Activated CD4-positive, alpha-beta T cell treated with anti-CD3 and anti-CD28 coated beads, Interleukin-2, amount 10 ng/mL, durations not matched to agents 24 days and 14 days (primary cell): ENCODE results near the gene CD300H. TPM values are rescaled to one million over a fixed set of nuclear protein-coding genes. Genes with fewer than 3 reads are reported as not detected.

Source experiments
- DNase-seq: peaks from one replicate; pipeline ENCODE4 v3.0.0; 2022
- H3K27ac Mint-ChIP-seq: one replicate; pipeline ENCODE4 v1.8.0; 2022; ENCODE audit warnings: mild to moderate bottlenecking, mixed read lengths
- H3K27me3 Mint-ChIP-seq: one replicate; pipeline ENCODE4 v1.8.0; 2022; ENCODE audit warnings: mixed read lengths
- H3K36me3 Mint-ChIP-seq: one replicate; pipeline ENCODE4 v1.8.0; 2022; ENCODE audit warnings: low read depth, mild to moderate bottlenecking, mixed read lengths
- H3K4me1 Mint-ChIP-seq: one replicate; pipeline ENCODE4 v1.8.0; 2021; ENCODE audit warnings: mixed read lengths
- H3K4me3 Mint-ChIP-seq: one replicate; pipeline ENCODE4 v1.8.0; 2022; ENCODE audit warnings: mild to moderate bottlenecking, moderate library complexity, mixed read lengths
- H3K9me3 Mint-ChIP-seq: one replicate; pipeline ENCODE4 v1.8.0; 2021; ENCODE audit warnings: mixed read lengths
- intact Hi-C: fragments of 100-400 bp; cut with micrococcal nuclease; formaldehyde crosslinking; loops from one replicate; pipeline ENCODE4 v1.15.1; 2023
- total RNA-seq: library from RNA; stranded (reverse); gene quantifications from 2 replicates; pipeline ENCODE4 v1.2.3, GENCODE V29; 2022

CD300H gene
- total RNA-seq, 1 donor from 2014 or later, result not detected

DNA sequence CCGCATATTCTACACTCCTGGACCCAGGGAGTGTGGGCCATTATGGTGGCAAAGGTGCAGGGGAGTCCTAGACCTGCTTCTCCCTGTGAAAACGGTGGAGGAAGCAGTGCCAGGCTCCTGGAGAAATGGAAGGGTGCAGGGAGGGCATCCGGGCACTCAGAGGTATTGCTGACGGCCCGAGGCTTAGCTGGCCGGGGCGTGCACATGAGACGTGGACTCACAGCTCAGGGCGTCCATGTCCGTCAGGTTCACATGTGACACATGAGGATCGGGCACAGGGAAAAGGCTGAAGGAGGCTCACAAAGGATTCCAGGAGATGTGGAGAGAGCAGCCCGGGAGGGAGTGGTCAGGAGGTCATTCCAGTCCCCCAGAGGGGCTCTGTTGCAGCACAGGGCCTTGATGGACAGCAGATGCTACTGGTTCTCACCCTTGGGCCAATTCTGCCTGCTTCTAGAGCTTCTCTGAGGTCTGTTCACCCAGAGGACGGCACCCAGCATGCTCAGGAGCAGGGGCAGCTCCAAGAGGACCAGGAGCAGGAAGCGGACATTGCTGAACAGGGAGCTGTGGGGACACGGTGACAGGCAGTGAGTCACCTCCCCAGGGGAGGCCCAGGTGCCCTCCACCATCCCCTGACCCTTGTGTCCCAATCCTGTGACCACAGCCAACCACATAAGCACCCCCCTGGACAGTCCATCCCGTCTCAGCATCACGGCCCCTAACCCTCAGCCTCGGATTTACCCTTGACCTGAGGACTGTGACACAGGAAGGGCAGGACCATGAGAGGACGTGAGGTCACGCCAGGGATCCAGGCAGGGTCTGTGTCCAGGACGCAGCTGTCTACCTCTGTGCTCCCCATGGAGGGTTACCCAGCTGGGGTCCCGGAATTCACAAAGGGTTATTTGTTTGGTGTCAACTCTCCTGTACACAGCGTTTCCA is 25.9 kb downstream of the CD300H start:
- no peak for DNase-seq

DNA sequence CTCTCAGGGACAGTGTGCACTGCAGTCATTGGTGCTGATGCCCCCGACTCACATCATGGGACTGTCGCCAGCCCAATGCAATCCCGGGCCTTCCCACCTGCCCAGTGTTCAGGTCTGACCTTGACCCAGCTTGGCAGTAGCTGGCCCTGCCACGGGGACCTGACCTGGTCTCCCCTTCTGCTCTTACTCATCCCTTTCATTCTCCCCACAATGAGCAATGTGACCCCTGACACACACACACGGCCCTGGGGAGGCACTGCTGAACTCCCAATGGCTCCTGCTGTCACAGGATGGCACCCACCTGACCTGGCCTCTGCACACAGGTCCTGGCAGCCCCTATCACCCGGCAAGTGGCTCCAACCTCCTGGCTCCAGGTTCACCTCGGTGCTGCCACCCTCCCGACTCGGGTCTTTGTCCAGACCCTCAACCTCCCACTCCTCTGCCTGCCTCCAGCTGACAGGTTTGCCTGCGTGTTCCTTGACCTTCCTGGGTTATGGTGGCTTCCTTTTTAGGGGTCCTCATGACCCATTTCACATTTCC is 28.0 kb downstream of the CD300H start:
- peaks cover 24% of the 10 kb centered on the region for H3K27me3 Mint-ChIP-seq
- H3K9me3 Mint-ChIP-seq, result no peaks in the 10 kb centered on the region
- no peaks in the 10 kb centered on the region for H3K36me3 Mint-ChIP-seq
- no peak overlapping the region for H3K27ac Mint-ChIP-seq
- intact Hi-C loops, result no loop called here
- no peaks in the 10 kb centered on the region for H3K4me1 Mint-ChIP-seq
- no peak overlapping the region for H3K4me3 Mint-ChIP-seq
- no peak for DNase-seq

More for the DNA sequence above, 25.9 kb downstream of the CD300H start:
- Mint-ChIP-seq H3K36me3 (no peaks in the 10 kb centered on the region), H3K4me3 (no peak overlapping the region), H3K27ac (no peak overlapping the region), H3K27me3 (peaks cover 20% of the 10 kb centered on the region), H3K4me1 (peaks cover 6% of the 10 kb centered on the region), H3K9me3 (no peaks in the 10 kb centered on the region)
- intact Hi-C loops, result no loop called here

GRCh38 chr17:74536890-74537289 is 30.4 kb downstream of the CD300H start:
- no peaks in the 10 kb centered on the region for H3K36me3 Mint-ChIP-seq
- H3K4me1 Mint-ChIP-seq, result peaks cover 5% of the 10 kb centered on the region
- no peaks in the 10 kb centered on the region for H3K9me3 Mint-ChIP-seq
- H3K4me3 Mint-ChIP-seq, result no peak overlapping the region
- peaks cover 39% of the 10 kb centered on the region for H3K27me3 Mint-ChIP-seq
- H3K27ac Mint-ChIP-seq, result no peak overlapping the region
- DNase-seq, result no peak
- intact Hi-C loops, result no loop called here

- Mint-ChIP-seq H3K27ac (no peak overlapping the region), H3K9me3 (no peaks in the 10 kb centered on the region), H3K4me1 (peaks cover 5% of the 10 kb centered on the region), H3K4me3 (no peak overlapping the region), H3K36me3 (no peaks in the 10 kb centered on the region), H3K27me3 (peaks cover 35% of the 10 kb centered on the region)
- intact Hi-C loops, result no loop called here
- no peak for DNase-seq
Observed at GRCh38 chr17:74532115-74532514, 35.2 kb downstream of the CD300H start.

DNA sequence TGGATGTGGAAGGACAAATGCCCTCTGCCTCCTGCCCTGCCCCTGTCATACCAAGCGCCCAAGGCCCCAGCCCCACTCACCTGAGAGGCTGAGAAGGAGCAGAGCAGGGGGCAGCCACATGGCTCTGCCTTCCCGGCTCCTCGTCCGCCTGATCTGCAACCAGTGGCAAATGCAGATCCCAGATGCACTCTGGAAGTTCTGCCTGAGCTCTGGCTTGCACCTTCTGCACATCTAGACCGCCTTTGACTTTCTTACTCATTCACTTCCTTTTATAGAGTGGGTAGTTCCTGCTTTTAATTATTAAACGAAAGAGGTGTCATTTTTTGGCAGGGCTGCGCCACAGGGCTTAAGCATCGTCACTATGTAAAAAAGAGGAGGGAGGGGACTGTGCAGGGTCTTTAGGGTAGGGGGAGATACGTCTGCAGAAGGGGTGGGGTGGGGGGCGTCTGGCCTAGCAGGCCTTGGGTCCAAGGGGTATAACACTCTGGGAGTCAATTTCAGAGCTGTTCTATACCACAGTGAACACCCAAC is 36.0 kb downstream of the CD300H start, which contains the start of gene CD300LB:
CD300LB (minus strand) TSS at position 245 of the 531 bp plus-strand sequence; CDS start at position 120, 125 bp downstream.
- intact Hi-C loops, result no loop called here
- Mint-ChIP-seq H3K9me3 (no peaks in the 10 kb centered on the region), H3K27ac (no peak within 1 kb of the TSS), H3K27me3 (peaks cover 30% of the 10 kb centered on the region), H3K4me3 (no peak within 1 kb of the TSS), H3K4me1 (peaks cover 5% of the 10 kb centered on the region), H3K36me3 (no peaks in the 10 kb centered on the region)
- DNase-seq, result no peak

DNA sequence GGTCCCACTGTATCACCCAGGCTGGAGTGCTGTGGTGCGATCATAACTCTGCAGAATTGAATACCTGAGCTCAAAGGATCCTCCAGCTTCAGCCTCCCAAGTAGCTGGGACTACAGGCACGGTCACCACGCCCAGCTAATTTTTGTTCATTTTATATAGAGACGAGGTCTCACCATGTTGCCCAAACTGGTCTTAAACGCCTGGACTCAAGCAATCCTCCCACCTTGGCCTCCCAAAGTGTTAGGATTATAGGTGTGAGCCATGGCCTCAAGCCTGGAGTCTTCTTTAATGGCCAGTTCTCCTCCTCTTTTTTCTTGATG is 36.5 kb downstream of the CD300H start:
- Mint-ChIP-seq H3K9me3 (no peaks in the 10 kb centered on the region), H3K27ac (no peak overlapping the region), H3K36me3 (no peaks in the 10 kb centered on the region), H3K4me3 (no peak overlapping the region), H3K27me3 (peaks cover 29% of the 10 kb centered on the region), H3K4me1 (peaks cover 5% of the 10 kb centered on the region)
- DNase-seq, result no peak
- intact Hi-C loops, result no loop called here

- Mint-ChIP-seq H3K27ac (no peak overlapping the region), H3K4me1 (peaks cover 5% of the 10 kb centered on the region), H3K36me3 (no peaks in the 10 kb centered on the region), H3K4me3 (no peak overlapping the region), H3K27me3 (peaks cover 29% of the 10 kb centered on the region), H3K9me3 (no peaks in the 10 kb centered on the region)
- DNase-seq, result no peak
- intact Hi-C loops, result no loop called here
Observed at GRCh38 chr17:74529243-74529642, 38.1 kb downstream of the CD300H start.

DNA sequence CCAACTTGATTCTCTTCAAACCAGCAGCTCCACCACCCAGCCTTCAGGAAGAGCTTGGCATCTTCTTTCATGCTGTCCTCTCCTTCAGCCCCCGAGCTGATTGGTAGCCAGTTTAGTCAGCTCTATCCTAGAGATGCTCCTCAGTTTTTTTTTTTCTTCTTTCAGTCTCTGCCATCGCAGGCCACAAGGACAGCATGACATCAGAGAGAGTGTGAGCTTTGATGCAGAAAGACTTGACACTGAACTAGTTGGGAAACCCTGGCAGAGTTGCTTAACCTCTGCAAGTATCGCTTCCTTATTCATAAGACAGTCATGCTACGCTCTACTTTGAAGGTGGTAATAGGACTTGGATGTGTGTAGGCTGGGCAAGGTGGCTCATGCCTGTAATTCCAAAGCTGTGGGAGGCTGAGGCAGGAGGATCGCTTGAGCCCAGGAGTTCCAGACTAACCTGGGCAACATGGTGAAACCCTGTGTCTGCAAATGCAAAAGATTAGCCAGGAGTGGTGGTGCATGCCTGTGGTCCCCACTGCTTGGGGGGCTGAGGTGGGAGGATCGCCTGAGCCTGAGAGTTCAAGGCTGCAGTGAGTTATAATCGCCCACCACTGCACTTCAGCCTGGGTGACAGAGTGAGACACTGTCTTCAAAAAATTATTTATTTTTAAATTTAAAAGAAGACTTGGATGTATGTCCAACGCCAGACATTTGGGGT is 38.7 kb downstream of the CD300H start:
- H3K27ac Mint-ChIP-seq, result no peak overlapping the region
- no peak overlapping the region for H3K4me3 Mint-ChIP-seq
- no peaks in the 10 kb centered on the region for H3K9me3 Mint-ChIP-seq
- intact Hi-C loops, result no loop called here
- H3K27me3 Mint-ChIP-seq, result peaks cover 26% of the 10 kb centered on the region
- no peaks in the 10 kb centered on the region for H3K36me3 Mint-ChIP-seq
- peaks cover 5% of the 10 kb centered on the region for H3K4me1 Mint-ChIP-seq
- DNase-seq, result no peak

GRCh38 chr17:74527756-74528155 is 39.6 kb downstream of the CD300H start:
- H3K36me3 Mint-ChIP-seq, result peaks cover 1% of the 10 kb centered on the region
- H3K4me1 Mint-ChIP-seq, result peaks cover 2% of the 10 kb centered on the region
- no peak overlapping the region for H3K4me3 Mint-ChIP-seq
- H3K27ac Mint-ChIP-seq, result no peak overlapping the region
- no peak for DNase-seq
- intact Hi-C loops, result no loop called here
- H3K27me3 Mint-ChIP-seq, result peaks cover 21% of the 10 kb centered on the region
- peaks cover 5% of the 10 kb centered on the region for H3K9me3 Mint-ChIP-seq

- Mint-ChIP-seq H3K4me1 (no peaks in the 10 kb centered on the region), H3K36me3 (peaks cover 1% of the 10 kb centered on the region), H3K27me3 (peaks cover 18% of the 10 kb centered on the region), H3K4me3 (no peak overlapping the region), H3K27ac (no peak overlapping the region), H3K9me3 (peaks cover 5% of the 10 kb centered on the region)
- no peak for DNase-seq
- intact Hi-C loops, result no loop called here
Observed at GRCh38 chr17:74527081-74527480, 40.2 kb downstream of the CD300H start.

DNA sequence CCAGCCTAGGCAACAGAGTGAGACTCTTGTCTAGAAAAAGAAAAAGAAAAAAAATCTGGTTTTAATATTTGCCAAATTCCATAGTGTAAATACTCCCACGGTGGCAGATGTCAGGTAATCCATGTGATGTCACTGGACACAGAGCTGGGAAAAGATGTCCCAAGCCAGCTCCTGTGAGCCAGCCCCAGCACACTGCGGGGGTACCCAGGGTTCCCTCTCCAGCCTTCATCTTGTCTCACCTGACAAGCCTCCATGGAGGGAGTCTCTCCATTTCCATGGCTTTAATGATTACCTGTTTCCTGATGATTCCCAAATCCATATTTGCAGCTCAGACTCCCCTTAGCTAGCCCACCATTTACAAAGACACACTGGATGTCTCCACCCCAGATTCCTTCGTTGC is 40.6 kb downstream of the CD300H start:
- intact Hi-C loops, result no loop called here
- Mint-ChIP-seq H3K36me3 (peaks cover 1% of the 10 kb centered on the region), H3K4me1 (peaks cover 2% of the 10 kb centered on the region), H3K27ac (no peak overlapping the region), H3K4me3 (no peak overlapping the region), H3K27me3 (peaks cover 15% of the 10 kb centered on the region), H3K9me3 (peaks cover 5% of the 10 kb centered on the region)
- no peak for DNase-seq

DNA sequence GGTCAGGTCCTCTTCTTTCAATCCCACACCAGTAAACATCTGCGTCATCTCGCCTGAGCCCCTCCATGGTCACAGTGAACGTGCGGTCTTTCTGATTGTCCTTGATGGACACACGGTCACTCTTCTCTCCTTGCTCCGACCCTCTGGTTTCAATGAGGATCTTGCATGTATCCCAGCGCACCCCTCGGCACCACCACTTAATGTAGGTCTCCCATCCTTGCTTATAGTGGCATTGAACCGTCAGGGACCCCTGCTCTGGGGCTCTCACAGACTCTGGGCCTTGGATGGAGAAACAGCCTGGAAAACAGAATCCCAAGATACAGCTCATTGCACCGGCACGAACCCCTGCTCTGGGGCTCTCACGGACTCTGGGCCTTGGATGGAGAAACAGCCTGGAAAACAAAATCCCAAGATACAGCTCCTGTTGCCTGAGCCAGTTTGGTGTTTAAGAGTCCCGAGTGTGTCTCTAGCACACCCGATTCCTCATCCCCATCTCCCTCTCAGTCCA is 41.5 kb downstream of the CD300H start:
- Mint-ChIP-seq H3K27me3 (peaks cover 10% of the 10 kb centered on the region), H3K27ac (no peak overlapping the region), H3K36me3 (peaks cover 1% of the 10 kb centered on the region), H3K9me3 (peaks cover 9% of the 10 kb centered on the region), H3K4me3 (no peak overlapping the region), H3K4me1 (peaks cover 7% of the 10 kb centered on the region)
- intact Hi-C loops, result no loop called here
- no peak for DNase-seq

GRCh38 chr17:74525465-74525725 is 41.9 kb downstream of the CD300H start:
- no peak overlapping the region for H3K4me3 Mint-ChIP-seq
- peaks cover 8% of the 10 kb centered on the region for H3K27me3 Mint-ChIP-seq
- peaks cover 1% of the 10 kb centered on the region for H3K36me3 Mint-ChIP-seq
- intact Hi-C loops, result no loop called here
- DNase-seq, result no peak
- peaks cover 9% of the 10 kb centered on the region for H3K9me3 Mint-ChIP-seq
- H3K4me1 Mint-ChIP-seq, result peaks cover 8% of the 10 kb centered on the region
- no peak overlapping the region for H3K27ac Mint-ChIP-seq
